HPDE6-E6E7 (cell line): Measurements from ENCODE around the gene SF3A1.
"Not testable (repeated sequence)": the region's sequence is repeated elsewhere in the genome, so short reads cannot be mapped to it uniquely, and the experiment has no call there.

Source experiments
- DNase-seq: peaks from one replicate; pipeline ENCODE4 v3.0.0; 2011; ENCODE audit warnings: missing footprints; ENCODE audit errors: extremely low spot score

SF3A1 gene

GRCh38 chr22:30356449-30357235 is at the start of gene SF3A1, which contains the start of gene CCDC157:
Gene SF3A1, minus strand, starts transcription at chr22:30356894. Its CDS starts 102 bp downstream, at chr22:30356792.
Gene CCDC157, plus strand, starts transcription at chr22:30357007. Its CDS starts 8,994 bp downstream, at chr22:30366001.
- DNase-seq: peak; percentile 93

- DNase-seq: no peak
Measured at GRCh38 chr22:30406400-30406799, 49.7 kb upstream of the SF3A1 start.

GRCh38 chr22:30405731-30406130 is 49.0 kb upstream of the SF3A1 start:
- DNase-seq: no peak

GRCh38 chr22:30404307-30404706 is 47.6 kb upstream of the SF3A1 start:
- no peak for DNase-seq

GRCh38 chr22:30402766-30403104 is 46.0 kb upstream of the SF3A1 start:
- DNase-seq: not testable (repeated sequence)

GRCh38 chr22:30402028-30402765 is 45.5 kb upstream of the SF3A1 start:
- DNase-seq: no peak

- DNase-seq: not testable (repeated sequence)
Measured at GRCh38 chr22:30401024-30401423, 44.3 kb upstream of the SF3A1 start.

- no peak for DNase-seq
Measured at GRCh38 chr22:30400159-30400558, 43.5 kb upstream of the SF3A1 start.

- DNase-seq: no peak
Measured at GRCh38 chr22:30399718-30400117, 43.0 kb upstream of the SF3A1 start.

GRCh38 chr22:30398685-30399680 is 42.3 kb upstream of the SF3A1 start:
- no peak for DNase-seq

GRCh38 chr22:30397656-30398635 is 41.3 kb upstream of the SF3A1 start:
- DNase-seq: no peak

- DNase-seq: peak; percentile 69
Measured at GRCh38 chr22:30396871-30397655, 40.4 kb upstream of the SF3A1 start, which contains the start of gene SEC14L2. Gene SEC14L2, plus strand, starts transcription at chr22:30397018. Its CDS starts 99 bp downstream, at chr22:30397117.

GRCh38 chr22:30393885-30394284 is 37.2 kb upstream of the SF3A1 start:
- DNase-seq: no peak

- no peak for DNase-seq
Measured at GRCh38 chr22:30393322-30393680, 36.6 kb upstream of the SF3A1 start.

GRCh38 chr22:30392661-30393321 is 36.1 kb upstream of the SF3A1 start:
- no peak for DNase-seq

- DNase-seq: peak; percentile 67
Measured at GRCh38 chr22:30390974-30391691, 34.4 kb upstream of the SF3A1 start.

GRCh38 chr22:30386960-30387827 is 30.5 kb upstream of the SF3A1 start, which contains the start of gene RNF215:
Gene RNF215, minus strand, starts transcription at chr22:30387411. Its CDS starts 98 bp downstream, at chr22:30387313.
- peak; percentile 73 for DNase-seq
